Measurements from ENCODE around the gene EFCAB12.

GRCh38 chr3:129422897-129423296 lies 5.5 kb downstream of the EFCAB12 start:
- TF ChIP-seq EZH2 (IDR thresholded peaks at IDR 0.05; ENCODE audit: borderline replicate concordance, control insufficient read depth, low read depth, low read length) (no peak), CTCF (IDR thresholded peaks at IDR 0.05 in 2 of 3, conservative IDR thresholded peaks at IDR 0.05 in 1 of 3; ENCODE audit: control insufficient read depth in 2 of 3, extremely low read depth in 1 of 3, insufficient read depth in 1 of 3, low read depth in 3 of 3, low read length in 3 of 3) (no peak), FOXK2 (IDR thresholded peaks at IDR 0.05) (no peak), POLR2A (IDR thresholded peaks at IDR 0.05; ENCODE audit: low read depth, low read length) (no peak), SUPT20H (IDR thresholded peaks at IDR 0.05; ENCODE audit: borderline replicate concordance, control insufficient read depth, low read depth, low read length) (no peak), BCL3 (IDR thresholded peaks at IDR 0.05; ENCODE audit: borderline replicate concordance, insufficient read depth, low read depth, low read length, poor library complexity, severe bottlenecking) (no peak), NRF1 (conservative IDR thresholded peaks at IDR 0.05; ENCODE audit: low read depth, low read length) (no peak), POLR2AphosphoS5 (IDR thresholded peaks at IDR 0.05; ENCODE audit: low read length) (no peak), KAT2A (conservative IDR thresholded peaks at IDR 0.05; ENCODE audit: control insufficient read depth, low read depth, low read length) (no peak), MTA3 (IDR thresholded peaks at IDR 0.05; ENCODE audit: borderline replicate concordance, low read length) (no peak), NR2F1 (conservative IDR thresholded peaks at IDR 0.05) (no peak), CBFB (IDR thresholded peaks at IDR 0.05; ENCODE audit: low read depth) (no peak)

All from GM12878 (cell line).